Activated gamma-delta T cell treated with anti-CD3 and anti-CD28 coated beads, Interleukin-2, amount 50 U/mL, for 16 hours (primary cell): Measurements from ENCODE around the gene VWF.

Source experiments
- DNase-seq: peaks from one replicate; pipeline ENCODE4 v3.0.0-alpha.2; 2020; ENCODE audit warnings: low read depth

Gene VWF

DNA sequence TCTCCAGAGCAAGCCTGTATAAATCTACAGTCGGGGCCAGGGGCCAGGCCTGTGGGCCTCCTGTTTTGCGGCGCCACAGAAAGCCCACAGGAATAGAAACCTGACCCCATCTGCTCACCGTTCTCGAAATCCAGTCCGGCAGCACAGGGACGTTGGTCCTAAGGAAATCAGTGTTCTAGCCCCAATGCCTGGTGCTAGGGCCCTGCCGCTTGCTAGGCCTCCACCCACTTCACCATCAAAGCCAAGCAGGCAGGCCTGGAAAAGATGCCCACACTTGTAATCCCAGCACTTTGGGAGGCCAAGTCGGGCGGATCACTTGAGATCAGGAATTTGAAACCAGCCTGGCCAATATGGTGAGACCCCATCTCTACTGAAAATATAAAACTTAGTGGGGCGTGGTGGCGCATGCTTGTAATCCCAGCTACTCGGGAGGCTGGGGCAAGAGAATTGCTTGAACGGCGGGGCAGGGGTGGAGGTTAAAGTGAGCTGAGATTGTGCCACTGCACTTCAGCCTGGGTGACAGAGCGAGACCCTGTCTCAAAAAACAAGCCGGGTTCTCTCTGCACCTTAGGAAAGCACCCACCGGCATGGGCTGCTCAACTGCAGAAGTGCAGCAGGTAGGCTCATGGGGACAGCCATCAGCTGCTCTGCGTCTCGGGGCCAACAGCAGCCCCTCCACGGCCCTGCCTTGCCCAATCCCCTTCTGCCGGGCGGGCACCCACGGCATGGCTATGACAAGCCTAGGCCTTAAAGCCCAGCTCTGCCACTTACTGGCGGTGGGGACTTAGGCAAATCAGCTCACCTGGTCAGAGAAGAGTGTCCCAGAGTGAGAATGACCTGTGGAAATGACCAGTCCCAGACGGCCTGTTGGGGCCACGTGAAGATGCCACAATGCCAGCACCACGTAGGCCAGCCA is 47.4 kb downstream of the VWF start:
- no peak for DNase-seq

GRCh38 chr12:6076346-6076745 is 48.1 kb downstream of the VWF start:
- no peak for DNase-seq

DNA sequence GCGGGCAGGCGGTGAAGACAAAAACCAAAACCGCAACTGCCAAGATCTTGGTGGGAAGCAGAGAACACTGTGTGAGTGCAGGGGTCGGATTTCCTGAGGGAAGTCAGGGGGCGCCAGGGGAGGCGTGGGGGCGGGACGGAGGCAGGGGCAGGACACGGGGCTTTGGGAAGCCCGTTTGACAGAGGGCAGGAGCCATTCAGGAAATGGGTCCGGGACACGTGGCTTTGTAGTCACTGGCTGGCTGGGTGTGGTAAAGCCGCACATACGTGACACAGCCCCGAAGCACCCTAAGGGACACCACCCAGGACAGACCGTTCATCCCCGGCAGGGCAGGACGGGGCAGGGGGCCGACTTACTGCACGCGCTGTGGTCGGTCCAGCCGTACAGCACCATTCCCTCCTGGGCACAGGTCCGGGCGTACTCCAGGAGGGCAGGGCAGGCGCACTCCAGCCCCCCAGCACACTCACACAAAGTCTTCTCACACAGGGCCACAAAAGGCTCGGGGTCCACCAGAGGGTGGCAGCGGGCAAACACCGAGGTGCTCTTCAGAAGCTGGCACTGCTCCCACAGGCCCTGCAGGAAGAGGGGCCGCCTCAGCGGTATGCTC is 49.4 kb downstream of the VWF start:
- DNase-seq = no peak

DNA sequence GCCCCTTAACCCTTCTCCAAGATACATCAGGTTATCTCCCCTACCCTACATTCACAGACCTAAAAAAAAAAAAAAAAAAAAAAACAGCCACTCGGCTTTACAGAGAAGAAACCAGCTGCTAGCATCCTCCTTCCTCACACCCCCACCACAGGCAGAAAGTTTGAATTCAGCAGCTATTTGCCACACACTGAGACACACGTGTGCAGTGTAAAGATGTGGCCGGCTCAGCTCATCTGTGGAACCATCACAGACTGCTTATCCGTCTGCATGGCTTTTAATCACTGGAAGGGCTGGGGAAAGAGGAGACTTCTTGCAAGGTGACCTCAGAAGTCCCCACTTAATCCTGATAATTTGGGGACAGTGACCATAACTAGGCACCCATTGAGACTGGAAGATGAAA is 50.0 kb downstream of the VWF start:
- no peak for DNase-seq

DNA sequence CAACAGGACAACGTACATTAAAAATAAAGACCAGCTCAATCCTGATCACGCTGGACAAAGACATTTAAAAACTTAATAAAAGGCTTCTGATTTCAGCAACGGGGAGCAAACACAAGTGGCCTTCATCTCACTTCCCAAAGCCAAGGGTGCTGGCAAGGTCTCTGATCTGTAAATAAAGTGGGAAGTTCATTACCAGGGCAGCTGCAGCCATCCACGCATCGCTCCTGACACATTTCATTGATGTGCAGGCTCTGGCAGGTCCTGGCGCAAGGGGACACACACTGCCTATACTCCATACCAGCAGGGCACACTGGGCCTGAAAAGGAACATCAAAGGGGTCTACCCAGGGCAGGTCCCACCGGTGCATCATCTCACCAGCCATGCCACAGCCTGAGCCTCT is 51.0 kb downstream of the VWF start:
- no peak for DNase-seq

DNA sequence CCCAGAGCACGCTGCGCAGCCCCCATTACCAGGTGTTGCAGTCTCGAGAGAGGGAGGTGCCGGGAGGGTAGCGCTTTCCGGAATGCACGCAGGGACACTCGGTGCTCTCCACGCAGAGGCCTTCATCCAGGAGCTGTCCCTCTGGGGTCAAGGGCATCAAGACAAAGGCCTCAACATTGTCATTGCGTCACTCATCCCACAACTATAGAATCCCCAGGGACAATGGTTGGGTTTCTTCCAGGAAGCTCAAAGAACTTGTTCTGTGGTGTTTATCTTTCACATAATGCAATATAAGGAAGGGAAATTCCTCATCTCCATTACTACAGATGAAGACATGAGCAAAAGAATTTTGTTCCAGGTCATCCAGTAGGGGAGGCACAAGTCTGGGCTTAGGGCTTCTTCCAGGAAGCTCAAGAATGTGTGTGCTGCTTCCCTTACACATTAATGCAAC is 52.1 kb downstream of the VWF start:
- DNase-seq = no peak

DNA sequence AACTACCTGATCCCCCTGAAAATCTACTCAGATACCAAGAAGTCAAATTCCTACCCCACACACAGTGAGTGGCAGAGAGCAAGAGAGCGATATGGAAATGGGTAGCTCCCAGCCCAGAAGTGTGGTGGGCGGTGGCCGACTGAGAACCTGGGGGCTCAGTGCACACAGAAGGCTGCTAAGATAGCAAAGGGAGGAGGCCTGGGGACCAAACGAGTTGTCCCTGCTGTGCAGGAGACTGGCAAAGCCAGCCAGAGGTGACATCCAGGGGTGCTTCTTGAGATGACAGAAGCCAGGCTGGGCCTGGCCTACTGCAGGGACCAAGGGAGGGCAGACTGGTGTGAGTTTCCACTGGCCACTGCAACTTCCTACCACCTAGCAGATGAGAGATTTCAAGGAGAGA is 52.9 kb downstream of the VWF start:
- no peak for DNase-seq

DNA sequence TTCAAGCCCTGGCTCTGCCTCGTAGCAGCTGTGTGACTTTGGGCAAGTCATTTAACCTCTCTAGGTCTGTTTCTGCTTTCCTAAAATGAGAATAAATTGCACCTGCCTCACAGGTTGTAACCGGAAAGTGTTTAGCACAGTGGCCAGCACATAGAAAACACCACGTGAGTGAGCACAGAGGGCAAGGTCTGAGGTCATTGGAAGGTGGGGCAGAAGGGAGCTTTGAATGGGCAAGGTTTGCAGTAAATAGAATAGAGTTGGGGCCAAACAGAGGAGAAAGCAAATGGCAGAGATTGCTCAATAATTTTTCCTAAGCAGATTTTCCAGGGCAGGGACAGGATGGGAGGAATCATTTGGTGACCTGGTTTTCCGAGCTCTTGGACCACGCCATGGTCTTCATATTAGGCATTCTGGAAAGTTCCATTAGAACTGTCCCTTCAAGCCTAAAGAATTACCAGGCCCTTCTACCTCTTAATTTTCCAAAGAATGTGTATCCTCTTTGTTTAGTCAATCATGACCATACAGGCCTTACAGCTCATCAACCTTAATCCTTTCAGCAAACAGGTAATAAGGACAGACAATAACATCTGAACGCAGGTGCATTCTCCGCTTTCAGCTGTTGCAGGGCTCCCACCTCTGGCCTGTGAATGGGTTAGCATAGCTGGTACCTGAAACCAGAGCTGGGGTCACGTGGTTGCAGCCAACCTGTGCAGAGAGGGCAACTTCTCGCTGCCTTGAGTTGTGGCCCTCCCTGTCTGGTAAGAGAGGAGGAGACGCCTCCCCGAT is 53.8 kb downstream of the VWF start:
- no peak for DNase-seq

DNA sequence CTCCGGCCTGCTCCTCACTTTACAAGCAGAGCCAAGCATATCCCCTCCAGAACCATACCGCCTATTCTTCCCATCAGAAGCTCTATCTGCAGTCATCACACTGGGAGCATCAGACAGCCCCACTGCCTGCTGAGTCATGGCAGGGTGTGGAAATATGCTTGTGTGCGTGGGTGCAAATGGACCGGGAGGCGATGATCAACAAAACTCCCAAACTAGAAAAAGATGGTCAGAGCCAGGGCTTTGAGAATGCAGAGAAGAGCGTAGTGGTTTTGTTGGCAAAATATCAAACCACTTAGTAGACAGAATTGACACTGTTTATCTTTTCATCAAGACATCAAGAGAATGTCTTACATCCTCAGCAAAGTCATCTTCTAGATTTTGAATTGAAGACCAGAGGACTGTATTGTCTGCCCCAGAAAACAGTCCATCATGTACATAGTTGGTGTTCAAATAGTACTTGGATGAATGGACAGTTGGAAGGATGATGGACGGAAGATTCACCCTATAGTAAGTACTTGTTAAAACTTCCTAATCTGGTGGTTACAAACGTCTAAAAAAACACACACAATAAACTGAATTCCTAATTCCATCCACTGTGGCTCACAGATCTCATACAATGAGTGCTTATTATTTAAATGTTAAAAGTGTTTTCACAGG is 54.9 kb downstream of the VWF start:
- no peak for DNase-seq

DNA sequence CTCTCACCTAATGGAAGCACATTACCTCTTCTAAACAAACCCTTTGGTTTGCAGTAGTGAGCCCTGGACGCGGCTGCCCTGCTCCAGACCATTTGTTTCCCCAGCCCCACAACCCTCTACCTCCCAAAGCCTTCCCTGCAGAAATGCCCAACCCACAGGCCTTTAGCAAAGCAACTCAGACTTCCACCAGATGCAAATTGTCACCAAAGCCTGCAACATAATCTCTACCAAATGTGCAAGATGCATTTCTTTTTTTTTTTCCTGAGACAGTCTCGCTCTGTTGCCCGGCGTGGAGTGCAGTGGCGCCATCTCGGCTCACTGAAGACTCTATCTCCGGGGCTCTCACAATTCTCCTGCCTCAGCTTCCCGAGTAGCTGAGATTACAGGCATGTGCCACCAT is 56.2 kb downstream of the VWF start:
- no peak for DNase-seq

- DNase-seq = no peak
Measured at GRCh38 chr12:6067152-6067916, 57.1 kb downstream of the VWF start.

DNA sequence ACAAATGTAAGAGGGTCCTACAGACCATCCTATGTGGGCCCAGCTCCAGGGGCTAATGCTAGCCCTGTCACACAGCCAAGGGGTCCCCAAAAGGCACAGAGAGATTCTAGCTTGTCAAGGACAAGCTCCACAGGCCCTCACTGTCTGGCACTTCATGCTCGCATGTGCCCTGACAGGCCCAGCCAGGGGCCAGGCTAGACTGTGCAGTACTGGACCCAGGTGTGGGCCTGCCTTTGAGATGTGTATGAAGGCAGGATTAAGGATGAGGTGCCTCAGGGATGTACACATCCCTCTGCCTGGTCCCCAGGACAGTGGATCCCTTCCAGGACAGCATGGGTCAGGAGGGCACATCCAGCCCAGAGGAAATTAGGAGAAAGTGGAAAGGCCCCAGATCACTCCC is 57.8 kb downstream of the VWF start:
- no peak for DNase-seq

- no peak for DNase-seq
Measured at GRCh38 chr12:6065863-6066199, 58.6 kb downstream of the VWF start.

- DNase-seq = no peak
Measured at GRCh38 chr12:6065131-6065862, 59.2 kb downstream of the VWF start.

- DNase-seq = peak; percentile 35
Measured at GRCh38 chr12:6062757-6063735, 61.4 kb downstream of the VWF start.

DNA sequence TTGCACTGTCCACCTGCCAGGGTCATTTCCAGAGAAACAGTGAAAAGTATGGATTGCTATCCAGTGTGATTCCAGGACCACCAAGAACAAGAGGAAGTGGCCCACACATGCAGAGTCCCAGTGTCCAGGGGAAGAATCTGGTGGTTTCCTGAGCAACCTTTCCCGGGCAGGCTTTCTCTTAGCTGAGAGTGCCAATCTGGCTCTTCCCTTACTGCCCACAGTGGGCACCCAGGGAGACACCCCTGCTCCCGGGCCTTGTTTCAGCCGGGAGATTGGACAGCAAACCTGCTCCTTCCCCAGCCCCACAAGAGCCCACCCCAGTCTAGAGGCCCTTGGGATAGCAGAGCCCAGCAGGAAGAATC is 62.1 kb downstream of the VWF start:
- DNase-seq = no peak

- no peak for DNase-seq
Measured at GRCh38 chr12:6061660-6062059, 62.8 kb downstream of the VWF start.

- no peak for DNase-seq
Measured at GRCh38 chr12:6059860-6060565, 64.5 kb downstream of the VWF start.

DNA sequence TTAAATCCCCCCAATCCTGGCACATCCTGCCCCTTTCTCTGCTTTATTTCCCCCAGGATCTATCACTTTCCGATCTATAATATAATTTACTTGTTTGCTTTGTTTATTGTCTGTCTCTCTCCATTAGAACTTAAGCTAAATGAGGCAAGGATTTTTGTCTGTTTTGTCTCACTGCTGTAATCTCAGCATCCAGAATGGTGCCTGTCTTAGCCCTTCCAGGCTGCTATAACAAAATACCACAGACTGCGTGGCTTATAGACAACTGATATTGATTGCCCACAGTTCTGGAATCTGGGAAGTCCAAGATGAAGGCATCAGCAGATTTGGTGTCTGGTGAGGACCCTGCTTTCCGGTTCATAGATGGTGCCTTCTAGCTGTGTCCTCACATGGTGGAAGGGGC is 65.2 kb downstream of the VWF start:
- no peak for DNase-seq
